ENCODE results near the gene RD3L.

The RD3L gene

DNA sequence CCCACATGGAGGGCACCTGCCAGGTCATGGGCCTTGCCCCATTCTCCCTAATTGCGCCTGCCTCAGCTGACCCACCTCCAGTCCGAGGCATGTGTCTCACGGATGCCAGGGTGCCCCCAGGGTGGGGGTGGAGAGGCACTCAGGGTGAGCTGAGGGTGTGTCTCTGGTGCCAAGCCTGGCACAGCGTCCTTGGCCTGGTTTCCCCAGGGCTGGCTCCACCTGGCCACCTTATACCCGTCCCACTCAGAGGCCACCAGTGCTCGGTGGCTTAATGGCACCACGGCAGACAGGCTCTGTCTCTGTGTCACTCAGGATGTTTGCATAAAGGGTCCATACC, 47.6 kb downstream of the RD3L start:
- no peak for DNase-seq (ENCODE audit: low read depth)

DNA sequence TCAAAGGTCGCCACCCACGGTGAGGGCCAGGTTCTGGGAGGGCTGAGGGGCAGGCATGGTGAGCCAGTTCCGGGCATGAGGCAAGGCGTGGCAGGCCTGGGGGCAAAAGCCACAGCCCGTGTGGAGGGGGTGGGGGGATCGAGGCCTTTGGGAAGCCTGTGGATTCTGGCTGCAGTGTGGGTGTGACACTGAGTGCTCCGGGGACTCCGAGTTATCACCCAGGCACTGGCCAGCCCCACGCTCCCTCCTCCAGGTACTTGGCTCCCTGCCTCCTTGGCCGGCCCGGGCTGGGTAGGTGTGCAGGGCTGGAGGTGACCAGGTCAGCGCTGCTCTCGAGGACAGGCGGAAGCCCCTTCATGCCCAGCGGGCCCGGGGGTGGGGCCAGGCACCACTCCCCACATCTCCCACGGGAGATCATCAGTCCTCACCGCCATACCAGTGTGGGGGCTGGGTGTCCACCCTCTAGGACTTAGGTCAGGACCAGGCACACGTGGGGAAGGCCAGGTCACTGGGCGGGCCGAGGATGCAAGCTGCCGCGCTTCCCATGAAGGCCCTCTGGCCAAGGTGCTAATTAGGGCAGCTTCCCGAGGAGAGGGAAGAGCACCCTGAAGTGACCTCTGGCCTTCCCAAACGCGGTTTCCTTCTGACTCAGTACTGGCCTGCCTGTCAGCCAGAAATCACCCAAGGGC, 48.2 kb downstream of the RD3L start:
- no peak for DNase-seq (ENCODE audit: low read depth)

DNA sequence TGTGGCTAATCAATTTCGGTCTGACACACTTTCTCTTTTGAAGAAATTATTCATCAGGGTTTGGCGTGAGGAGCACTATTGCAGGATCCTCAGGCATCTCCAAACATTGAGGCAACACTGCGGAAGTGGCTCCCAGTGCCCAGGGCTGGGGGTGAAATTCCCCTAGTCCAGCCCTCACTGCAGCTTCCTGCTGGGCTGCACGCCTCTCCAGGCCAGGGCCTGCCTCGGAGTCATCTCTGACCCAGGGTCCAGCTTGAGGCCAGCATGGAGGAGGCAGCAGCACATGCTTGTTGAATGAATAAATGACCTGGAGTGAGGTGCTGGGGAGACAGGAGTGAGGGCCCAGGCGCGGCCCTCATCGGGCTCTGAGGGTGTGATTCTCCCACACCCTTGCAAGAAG, 50.1 kb downstream of the RD3L start:
- no peak for DNase-seq (ENCODE audit: low read depth)

DNA sequence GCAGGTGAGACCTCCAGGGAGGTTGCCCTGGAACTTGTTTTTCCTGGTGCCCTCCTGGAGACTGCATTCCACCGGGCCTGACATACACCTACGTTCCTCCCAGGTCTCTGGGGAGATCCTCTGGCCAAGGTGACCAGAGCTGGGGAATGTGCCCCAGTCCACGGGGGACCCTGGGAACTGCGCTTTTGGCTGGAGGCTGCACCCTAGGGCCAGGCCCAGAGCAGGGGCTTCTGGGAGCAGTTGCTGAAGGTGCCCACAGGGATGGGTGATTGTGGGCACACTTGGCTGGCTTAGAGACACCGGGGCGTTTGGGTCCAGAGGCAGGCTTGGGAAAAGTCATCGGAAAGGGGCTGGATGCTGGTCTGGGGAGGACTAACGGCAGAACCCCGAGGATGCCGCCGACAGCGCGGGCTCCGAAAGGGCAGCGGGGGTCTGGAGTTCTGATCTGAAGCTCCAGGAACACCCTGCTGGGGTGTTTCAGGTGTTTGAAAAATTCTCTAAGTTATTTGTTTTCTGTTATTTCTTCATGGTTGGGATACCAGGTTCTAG, 50.6 kb downstream of the RD3L start:
- no peak for DNase-seq (ENCODE audit: low read depth)

DNA sequence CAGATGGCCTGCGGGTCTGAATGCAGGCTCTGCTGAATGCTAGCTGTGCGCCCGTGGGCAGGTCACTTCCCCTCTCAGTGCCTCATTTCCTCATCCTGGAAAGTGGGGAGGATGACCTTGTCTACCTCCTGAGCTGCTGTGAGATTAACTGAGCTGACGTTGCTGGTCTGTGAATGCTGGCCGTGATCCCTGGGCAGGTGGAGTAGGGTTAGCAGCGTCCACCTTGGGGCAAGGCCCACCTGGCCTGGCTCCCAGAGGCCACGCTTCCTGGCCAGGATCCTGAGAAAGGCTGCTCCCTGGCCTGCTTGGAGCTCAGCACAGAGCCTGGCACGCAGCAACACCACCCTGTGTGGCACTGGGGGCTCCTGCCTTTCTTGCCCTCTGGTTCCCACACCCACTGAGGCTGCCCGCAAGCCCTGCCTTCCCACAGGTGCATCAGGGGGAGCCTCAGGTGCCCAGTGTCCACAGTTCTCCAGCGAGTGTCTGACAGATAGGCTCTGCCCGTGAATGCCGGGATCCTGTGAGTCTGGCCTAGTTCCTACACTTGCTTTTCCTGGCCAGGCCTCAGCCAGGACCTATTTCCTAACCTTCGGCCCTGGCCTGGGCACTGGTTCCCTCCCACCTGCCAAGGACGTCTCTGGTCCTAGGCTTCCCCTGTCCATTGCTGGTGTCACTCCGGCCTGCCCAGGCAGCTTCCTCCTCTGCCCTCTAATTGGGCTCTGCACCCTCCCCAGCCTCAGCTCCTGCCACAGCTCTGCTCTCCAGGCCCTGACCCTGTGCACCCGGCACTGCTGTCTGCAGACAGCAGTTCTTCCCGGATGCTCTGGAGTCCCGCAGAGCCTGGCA, 51.3 kb downstream of the RD3L start:
- no peak for DNase-seq (ENCODE audit: low read depth)
